Trophoblast cell (in vitro differentiated cells and primary cell): ENCODE data around the gene BMERB1.
"Not testable (repeated sequence)": the region's sequence is repeated elsewhere in the genome, so short reads cannot be mapped to it uniquely, and the experiment has no call there.

Source experiments
- DNase-seq, 2 donors: peaks; one replicate each; pipeline ENCODE4 v3.0.0-alpha.2; 2016
- H2AFZ ChIP-seq: 2 replicates; pipeline ENCODE4 v1.6.1; 2013; ENCODE audit warnings: low read length, moderate library complexity, mild to moderate bottlenecking; ENCODE audit not compliant: insufficient read depth, poor library complexity
- H2AK5ac ChIP-seq: 2 replicates; pipeline ENCODE4 v1.6.1; 2013; ENCODE audit warnings: mild to moderate bottlenecking, low read length
- H2BK120ac ChIP-seq: 2 replicates; pipeline ENCODE4 v1.6.1; 2013; ENCODE audit warnings: low read length, mild to moderate bottlenecking, moderate library complexity; ENCODE audit not compliant: insufficient read depth, poor library complexity
- H2BK12ac ChIP-seq: 2 replicates; pipeline ENCODE4 v1.6.1; 2013; ENCODE audit warnings: mild to moderate bottlenecking, low read length, moderate library complexity
- H2BK5ac ChIP-seq: 2 replicates; pipeline ENCODE4 v1.6.1; 2013; ENCODE audit warnings: low read length, low read depth, moderate library complexity, mild to moderate bottlenecking; ENCODE audit not compliant: poor library complexity
- H3K14ac ChIP-seq: 2 replicates; pipeline ENCODE4 v1.6.1; 2013; ENCODE audit warnings: mild to moderate bottlenecking, low read length
- H3K18ac ChIP-seq: 2 replicates; pipeline ENCODE4 v1.6.1; 2013; ENCODE audit warnings: mild to moderate bottlenecking, low read length
- H3K23ac ChIP-seq: 2 replicates; pipeline ENCODE4 v1.6.1; 2013; ENCODE audit warnings: low read length
- H3K27ac ChIP-seq: 2 replicates; pipeline ENCODE4 v1.5.1; 2013; ENCODE audit warnings: low read depth, mild to moderate bottlenecking, inconsistent platforms, low read length, moderate library complexity
- H3K27me3 ChIP-seq: 2 replicates; pipeline ENCODE4 v1.6.1; 2013; ENCODE audit warnings: inconsistent platforms, mild to moderate bottlenecking, low read length, moderate library complexity; ENCODE audit not compliant: insufficient read depth
- H3K36me3 ChIP-seq, 2 experiments: 1 replicate in 1 of 2; 2 replicates in 1 of 2; pipeline ENCODE4 v1.6.1; 2013; ENCODE audit warnings: low read length in 2 of 2, mild to moderate bottlenecking in 2 of 2, moderate library complexity in 1 of 2; ENCODE audit not compliant: insufficient read depth in 2 of 2, control insufficient read depth in 1 of 2
- H3K4ac ChIP-seq: 2 replicates; pipeline ENCODE4 v1.6.1; 2013; ENCODE audit warnings: low read depth, mild to moderate bottlenecking, low read length, moderate library complexity
- H3K4me1 ChIP-seq, 2 experiments: 1 replicate in 1 of 2; 2 replicates in 1 of 2; pipeline ENCODE4 v1.6.1; 2013; ENCODE audit warnings: low read length in 2 of 2, mild to moderate bottlenecking in 2 of 2, moderate library complexity in 1 of 2; ENCODE audit not compliant: insufficient read depth in 2 of 2, control insufficient read depth in 1 of 2
- H3K4me2 ChIP-seq: 2 replicates; pipeline ENCODE4 v1.6.1; 2013; ENCODE audit warnings: inconsistent platforms, mild to moderate bottlenecking, low read length, moderate library complexity
- H3K4me3 ChIP-seq: 2 replicates; pipeline ENCODE4 v1.5.1; 2013; ENCODE audit warnings: mild to moderate bottlenecking, low read depth, low read length, inconsistent platforms
- H3K79me1 ChIP-seq: one replicate; pipeline ENCODE4 v1.6.1; 2013; ENCODE audit warnings: low read length
- H3K79me2 ChIP-seq: 2 replicates; pipeline ENCODE4 v1.6.1; 2013; ENCODE audit warnings: low read length, mild to moderate bottlenecking; ENCODE audit not compliant: control insufficient read depth, insufficient read depth, poor library complexity
- H3K9ac ChIP-seq: 2 replicates; pipeline ENCODE4 v1.6.1; 2013; ENCODE audit warnings: mild to moderate bottlenecking, low read length
- H3K9me3 ChIP-seq: 2 replicates; pipeline ENCODE4 v1.6.1; 2013; ENCODE audit warnings: low read depth, mild to moderate bottlenecking, control low read depth, inconsistent platforms, low read length; ENCODE audit not compliant: insufficient read depth
- H4K12ac ChIP-seq: 2 replicates; pipeline ENCODE4 v1.6.1; 2013; ENCODE audit warnings: low read depth, mild to moderate bottlenecking, low read length, moderate library complexity
- H4K8ac ChIP-seq: 2 replicates; pipeline ENCODE4 v1.6.1; 2013; ENCODE audit warnings: low read depth, mild to moderate bottlenecking, low read length, moderate library complexity
- H4K91ac ChIP-seq: one replicate; pipeline ENCODE4 v1.6.1; 2013; ENCODE audit warnings: low read depth, mild to moderate bottlenecking, low read length, moderate library complexity
- WGBS: extraction: QIAGEN DNeasy Blood & Tissue Kit; methylation state at CpG from one replicate; pipeline ENCODE4 v1.1.7; 2013; ENCODE audit warnings: missing lambda C conversion rate; ENCODE audit not compliant: insufficient read length, insufficient coverage; ENCODE audit errors: extremely low coverage; 5-methylcytosine and 5-hydroxymethylcytosine counted together

BMERB1 gene

GRCh38 chr16:15567823-15568222, 133.4 kb downstream of the BMERB1 start:
- DNase-seq: no peak
- no peak overlapping the region for H3K4me3 ChIP-seq
- H3K4me2 ChIP-seq: no peak overlapping the region
- no peaks in the 10 kb centered on the region for H3K4me1 ChIP-seq
- H4K91ac ChIP-seq: no peak overlapping the region
- no peaks in the 10 kb centered on the region for H3K9me3 ChIP-seq
- H2BK120ac ChIP-seq: no peak overlapping the region
- H2BK5ac ChIP-seq: no peak overlapping the region
- no peaks in the 10 kb centered on the region for H3K36me3 ChIP-seq
- no peaks in the 10 kb centered on the region for H3K27me3 ChIP-seq
- H2BK12ac ChIP-seq: no peak overlapping the region
- H4K12ac ChIP-seq: no peak overlapping the region
- no peaks in the 10 kb centered on the region for H3K79me1 ChIP-seq
- H3K9ac ChIP-seq: no peak overlapping the region
- no peak overlapping the region for H4K8ac ChIP-seq
- H3K23ac ChIP-seq: no peak overlapping the region
- H3K14ac ChIP-seq: no peak overlapping the region
- WGBS: no CpG with 5 or more reads among the region's 5 CpGs
- H3K79me2 ChIP-seq: no peaks in the 10 kb centered on the region
- no peak overlapping the region for H2AK5ac ChIP-seq
- no peak overlapping the region for H2AFZ ChIP-seq
- no peak overlapping the region for H3K27ac ChIP-seq
- H3K18ac ChIP-seq: no peak overlapping the region
- H3K4ac ChIP-seq: no peak overlapping the region

GRCh38 chr16:15570666-15571065, 136.3 kb downstream of the BMERB1 start:
- not testable (repeated sequence) for H3K14ac ChIP-seq, DNase-seq, H3K27ac ChIP-seq, H2AK5ac ChIP-seq, H4K8ac ChIP-seq, H3K9ac ChIP-seq, H3K79me2 ChIP-seq, H3K9me3 ChIP-seq, H3K36me3 ChIP-seq, H4K12ac ChIP-seq, H3K4me2 ChIP-seq, H2BK120ac ChIP-seq, H3K27me3 ChIP-seq, H3K4me1 ChIP-seq, H3K4me3 ChIP-seq, H3K4ac ChIP-seq, H2BK5ac ChIP-seq, H4K91ac ChIP-seq, H2AFZ ChIP-seq, H2BK12ac ChIP-seq, H3K23ac ChIP-seq, H3K79me1 ChIP-seq, H3K18ac ChIP-seq
- WGBS: no CpG with 5 or more reads among the region's 4 CpGs

GRCh38 chr16:15571557-15571956, 137.2 kb downstream of the BMERB1 start:
- Histone ChIP-seq H3K79me2 (no peaks in the 10 kb centered on the region), H2BK5ac (no peak overlapping the region), H4K8ac (no peak overlapping the region), H3K4ac (no peak overlapping the region), H2BK120ac (no peak overlapping the region), H3K14ac (no peak overlapping the region), H3K4me1 (no peaks in the 10 kb centered on the region), H4K91ac (no peak overlapping the region), H3K23ac (no peak overlapping the region), H3K4me3 (no peak overlapping the region), H2AFZ (no peak overlapping the region), H2AK5ac (no peak overlapping the region), H3K18ac (no peak overlapping the region), H3K27me3 (no peaks in the 10 kb centered on the region), H3K79me1 (no peaks in the 10 kb centered on the region), H3K27ac (no peak overlapping the region), H3K9ac (no peak overlapping the region), H3K4me2 (no peak overlapping the region), H3K36me3 (no peaks in the 10 kb centered on the region), H2BK12ac (no peak overlapping the region), H3K9me3 (no peaks in the 10 kb centered on the region), H4K12ac (no peak overlapping the region)
- no peak for DNase-seq
- WGBS: no CpG with 5 or more reads among the region's 6 CpGs

- Histone ChIP-seq H2BK12ac (no peak overlapping the region), H3K9me3 (no peaks in the 10 kb centered on the region), H3K4ac (no peak overlapping the region), H4K12ac (no peak overlapping the region), H3K79me2 (no peaks in the 10 kb centered on the region), H3K4me1 (no peaks in the 10 kb centered on the region), H3K18ac (no peak overlapping the region), H3K14ac (no peak overlapping the region), H3K4me2 (no peak overlapping the region), H2BK120ac (no peak overlapping the region), H4K91ac (no peak overlapping the region), H2BK5ac (no peak overlapping the region), H2AFZ (no peak overlapping the region), H3K27ac (no peak overlapping the region), H3K36me3 (no peaks in the 10 kb centered on the region), H3K4me3 (no peak overlapping the region), H3K23ac (no peak overlapping the region), H3K79me1 (no peaks in the 10 kb centered on the region), H4K8ac (no peak overlapping the region), H2AK5ac (no peak overlapping the region), H3K9ac (no peak overlapping the region), H3K27me3 (no peaks in the 10 kb centered on the region)
- no CpG with 5 or more reads among the region's 9 CpGs for WGBS
- no peak for DNase-seq
These were observed 138.1 kb downstream of the BMERB1 start for GRCh38 chr16:15572329-15573001.
